CD4-positive, alpha-beta memory T cell (primary cell): ENCODE data around the gene AFAP1. TPM values are rescaled to one million over a fixed set of nuclear protein-coding genes. Genes with fewer than 3 reads are reported as not detected.

Experiments
- CTCF ChIA-PET: fragments of 350-600 bp; sonication (Branson Sonifier 250); formaldehyde crosslinking; loops from one replicate; lab custom pipeline; 2021; ENCODE audit warnings: inconsistent platforms; ENCODE audit not compliant: partially characterized antibody; lab: Charles Lee
- POLR2A ChIA-PET: fragments of 350-600 bp; sonication (Branson Sonifier 250); formaldehyde crosslinking; loops from one replicate; lab custom pipeline; 2021; ENCODE audit not compliant: partially characterized antibody; lab: Charles Lee
- DNase-seq, 5 donors: peaks; one replicate each; pipeline versions ENCODE4 v3.0.0 to v3.0.0-alpha.2; 2020 to 2022; ENCODE audit warnings: mixed read lengths in 1 of 5
- H3K27ac ChIP-seq: one replicate; pipeline ENCODE4 v1.7.0; 2013; ENCODE audit warnings: low read depth, low read length
- H3K27me3 ChIP-seq: 2 replicates; pipeline ENCODE4 v1.7.0; 2013; ENCODE audit warnings: mild to moderate bottlenecking, low read length, moderate library complexity; ENCODE audit not compliant: insufficient read depth
- H3K36me3 ChIP-seq: 2 replicates; pipeline ENCODE4 v1.7.0; 2013; ENCODE audit warnings: mild to moderate bottlenecking, low read length, moderate library complexity; ENCODE audit not compliant: insufficient read depth
- H3K4me1 ChIP-seq: 2 replicates; pipeline ENCODE4 v1.7.0; 2013; ENCODE audit warnings: mild to moderate bottlenecking, low read length, moderate library complexity; ENCODE audit not compliant: insufficient read depth
- H3K4me3 ChIP-seq, 2 donors: one replicate each; pipeline ENCODE4 v1.7.0; 2013; ENCODE audit warnings: low read length in 2 of 2, mild to moderate bottlenecking in 1 of 2
- H3K9me3 ChIP-seq, 2 donors: one replicate each; pipeline ENCODE4 v1.7.0; 2013; ENCODE audit warnings: low read length in 2 of 2, control low read depth in 1 of 2; ENCODE audit not compliant: control insufficient read depth in 1 of 2
- H3K27ac Mint-ChIP-seq, 7 donors: one replicate each; pipeline ENCODE4 v1.8.0; 2020 to 2021; ENCODE audit warnings: mixed read lengths in 7 of 7, mild to moderate bottlenecking in 6 of 7, inconsistent platforms in 3 of 7, moderate library complexity in 3 of 7
- H3K27me3 Mint-ChIP-seq, 2 donors: one replicate each; pipeline ENCODE4 v1.8.0; 2020 to 2021; ENCODE audit warnings: mixed read lengths in 2 of 2
- H3K36me3 Mint-ChIP-seq, 2 donors: one replicate each; pipeline ENCODE4 v1.8.0; 2020 to 2021; ENCODE audit warnings: mixed read lengths in 2 of 2, inconsistent platforms in 1 of 2, mild to moderate bottlenecking in 1 of 2
- H3K4me1 Mint-ChIP-seq, 4 donors: one replicate each; pipeline ENCODE4 v1.8.0; 2020 to 2021; ENCODE audit warnings: mixed read lengths in 4 of 4, mild to moderate bottlenecking in 1 of 4
- H3K4me3 Mint-ChIP-seq, 8 donors: one replicate each; pipeline ENCODE4 v1.8.0; 2020 to 2021; ENCODE audit warnings: mixed read lengths in 8 of 8, mild to moderate bottlenecking in 7 of 8, moderate library complexity in 6 of 8, inconsistent platforms in 3 of 8
- H3K9me3 Mint-ChIP-seq, 8 donors: one replicate each; pipeline ENCODE4 v1.8.0; 2020 to 2021; ENCODE audit warnings: mixed read lengths in 8 of 8, mild to moderate bottlenecking in 5 of 8, inconsistent platforms in 3 of 8, moderate library complexity in 1 of 8
- intact Hi-C: fragments of 100-400 bp; cut with micrococcal nuclease; formaldehyde crosslinking; loops from one replicate; pipeline ENCODE4 v1.15.1; 2023
- polyA plus RNA-seq, 2 donors: library from polyadenylated mRNA; unstranded; fragments of 300-500 nt; fragmentation: Illumina TruSeq; gene quantifications; one replicate each; pipeline ENCODE4 v1.2.3, GENCODE V29; 2021
- total RNA-seq, 2 experiments: library from RNA; stranded (reverse); gene quantifications; one replicate each; pipeline ENCODE4 v1.2.3, GENCODE V29; 2021

AFAP1 gene
- total and polyA plus RNA-seq, 4 experiments from 2014 or later, result 0.95 to 21.8 (median 12.6) TPM

- Mint-ChIP-seq H3K36me3 (peaks cover 15 to 19% of the 10 kb centered on the region in 2 donors), H3K9me3 (peaks cover 0 to 7% (median 3%) of the 10 kb centered on the region in 8 donors), H3K27me3 (peaks cover 0 to 4% of the 10 kb centered on the region in 2 donors), H3K4me3 (peak overlapping the region in 1 of 8 donors; percentile 15), H3K27ac (peak overlapping the region in 3 of 7 donors; percentile 53 to 91 (median 62)), H3K4me1 (peaks cover 24 to 45% (median 35%) of the 10 kb centered on the region in 4 donors)
- intact Hi-C loops, result no loop called here
- ChIA-PET CTCF (interaction anchor here (3.6 kb wide), 1 partner anchor 18 kb away, joined by 18 read pairs; no protein-coding TSS in a partner anchor), POLR2A (interaction anchor here (3.5 to 5.0 kb wide), 3 partner anchors 9 to 77 kb away, joined by 26 to 54 read pairs (median 34); partner anchors contain the start of gene AFAP1)
- no peaks in the 10 kb centered on the region for H3K27me3 ChIP-seq
- no peaks in the 10 kb centered on the region for H3K36me3 ChIP-seq
- H3K9me3 ChIP-seq, result no peaks in the 10 kb centered on the region
- no peak for DNase-seq
- H3K4me1 ChIP-seq, result peaks cover 15% of the 10 kb centered on the region
- no peak overlapping the region for H3K4me3 ChIP-seq
- no peak overlapping the region for H3K27ac ChIP-seq
These were observed 77.0 kb downstream of the AFAP1 start for GRCh38 chr4:7862561-7863192.

- H3K36me3 Mint-ChIP-seq, result peaks cover 14 to 15% of the 10 kb centered on the region in 2 donors
These were observed 78.2 kb downstream of the AFAP1 start for GRCh38 chr4:7861440-7861881.

GRCh38 chr4:7860600-7861163, 79.0 kb downstream of the AFAP1 start:
- H3K4me3 Mint-ChIP-seq, result no peak overlapping the region
- H3K4me1 Mint-ChIP-seq, result peaks cover 32 to 55% (median 44%) of the 10 kb centered on the region in 4 donors

More at GRCh38 chr4:7861440-7861881, 78.2 kb downstream of the AFAP1 start:
- intact Hi-C loops, result no loop called here
- H3K27me3 Mint-ChIP-seq, result peaks cover 0 to 4% of the 10 kb centered on the region in 2 donors
- no peaks in the 10 kb centered on the region for H3K9me3 ChIP-seq
- ChIA-PET POLR2A (interaction anchor here (0.9 kb wide), 1 partner anchor 15 kb away, joined by 3 read pairs; no protein-coding TSS in a partner anchor), CTCF (no interaction called here)
- H3K27me3 ChIP-seq, result no peaks in the 10 kb centered on the region
- H3K4me3 ChIP-seq, result no peak overlapping the region
- DNase-seq, result no peak
- peaks cover 0 to 7% (median 3%) of the 10 kb centered on the region in 8 donors for H3K9me3 Mint-ChIP-seq
- no peak overlapping the region for H3K27ac ChIP-seq
- no peaks in the 10 kb centered on the region for H3K36me3 ChIP-seq
- no peak overlapping the region for H3K4me3 Mint-ChIP-seq
- H3K27ac Mint-ChIP-seq, result no peak overlapping the region
- peaks cover 20% of the 10 kb centered on the region for H3K4me1 ChIP-seq
- H3K4me1 Mint-ChIP-seq, result peaks cover 29 to 49% (median 41%) of the 10 kb centered on the region in 4 donors

GRCh38 chr4:7859326-7859725, 80.3 kb downstream of the AFAP1 start:
- DNase-seq, result no peak
- Mint-ChIP-seq H3K4me1 (peaks cover 43 to 63% (median 52%) of the 10 kb centered on the region in 4 donors), H3K27me3 (peaks cover 0 to 4% of the 10 kb centered on the region in 2 donors), H3K27ac (no peak overlapping the region), H3K9me3 (peaks cover 0 to 6% (median 3%) of the 10 kb centered on the region in 8 donors), H3K36me3 (peaks cover 11 to 13% of the 10 kb centered on the region in 2 donors), H3K4me3 (no peak overlapping the region)
- Histone ChIP-seq H3K9me3 (no peaks in the 10 kb centered on the region), H3K36me3 (no peaks in the 10 kb centered on the region), H3K27me3 (no peaks in the 10 kb centered on the region), H3K27ac (no peak overlapping the region), H3K4me3 (no peak overlapping the region), H3K4me1 (peaks cover 41% of the 10 kb centered on the region)
- intact Hi-C loops, result loop anchor here (5.0 kb wide), 1 partner anchor 128 kb away; no protein-coding TSS in a partner anchor
- CTCF ChIA-PET, result no interaction called here
- POLR2A ChIA-PET, result no interaction called here

More at GRCh38 chr4:7860600-7861163, 79.0 kb downstream of the AFAP1 start:
- Mint-ChIP-seq H3K27ac (peak overlapping the region in 1 of 7 donors; percentile 2), H3K9me3 (peaks cover 0 to 7% (median 3%) of the 10 kb centered on the region in 8 donors), H3K27me3 (peaks cover 0 to 4% of the 10 kb centered on the region in 2 donors), H3K36me3 (peaks cover 12 to 13% of the 10 kb centered on the region in 2 donors)
- Histone ChIP-seq H3K27ac (no peak overlapping the region), H3K36me3 (no peaks in the 10 kb centered on the region), H3K4me1 (peaks cover 28% of the 10 kb centered on the region), H3K9me3 (no peaks in the 10 kb centered on the region), H3K27me3 (no peaks in the 10 kb centered on the region), H3K4me3 (no peak overlapping the region)
- no peak for DNase-seq
- ChIA-PET POLR2A (interaction anchor here (0.9 kb wide), 1 partner anchor 16 kb away, joined by 3 read pairs; no protein-coding TSS in a partner anchor), CTCF (no interaction called here)
- intact Hi-C loops, result no loop called here

- ChIA-PET POLR2A (no interaction called here), CTCF (no interaction called here)
- H3K27ac Mint-ChIP-seq, result peak overlapping the region in 5 of 7 donors; percentile 12 to 98 (median 65)
- no peaks in the 10 kb centered on the region for H3K27me3 ChIP-seq
- H3K27ac ChIP-seq, result no peak overlapping the region
- H3K36me3 Mint-ChIP-seq, result peaks cover 7 to 9% of the 10 kb centered on the region in 2 donors
- no peaks in the 10 kb centered on the region for H3K27me3 Mint-ChIP-seq
- H3K9me3 ChIP-seq, result no peaks in the 10 kb centered on the region
- no peak overlapping the region for H3K4me3 ChIP-seq
- H3K4me1 Mint-ChIP-seq, result peaks cover 44 to 64% (median 54%) of the 10 kb centered on the region in 4 donors
- DNase-seq, result no peak
- H3K4me1 ChIP-seq, result peaks cover 49% of the 10 kb centered on the region
- H3K4me3 Mint-ChIP-seq, result peak overlapping the region in 1 of 8 donors; percentile 61
- H3K9me3 Mint-ChIP-seq, result peaks cover 0 to 2% (median 0%) of the 10 kb centered on the region in 8 donors
- intact Hi-C loops, result loop anchor here (5.0 kb wide), 1 partner anchor 129 kb away; no protein-coding TSS in a partner anchor
- H3K36me3 ChIP-seq, result no peaks in the 10 kb centered on the region
These were observed 81.2 kb downstream of the AFAP1 start for GRCh38 chr4:7858498-7858897.

GRCh38 chr4:7857993-7858392, 81.7 kb downstream of the AFAP1 start:
- peak overlapping the region in 4 of 8 donors; percentile 11 to 78 (median 44) for H3K4me3 Mint-ChIP-seq
- Histone ChIP-seq H3K4me1 (peaks cover 54% of the 10 kb centered on the region), H3K36me3 (no peaks in the 10 kb centered on the region), H3K9me3 (no peaks in the 10 kb centered on the region), H3K27ac (no peak overlapping the region), H3K27me3 (no peaks in the 10 kb centered on the region), H3K4me3 (no peak overlapping the region)
- DNase-seq, result no peak
- POLR2A ChIA-PET, result no interaction called here
- H3K36me3 Mint-ChIP-seq, result peaks cover 9% of the 10 kb centered on the region in 2 donors
- intact Hi-C loops, result loop anchor here (5.0 kb wide), 1 partner anchor 129 kb away; no protein-coding TSS in a partner anchor
- CTCF ChIA-PET, result no interaction called here
- H3K27ac Mint-ChIP-seq, result peak overlapping the region in 5 of 7 donors; percentile 12 to 98 (median 96)
- H3K4me1 Mint-ChIP-seq, result peaks cover 41 to 66% (median 56%) of the 10 kb centered on the region in 4 donors
- no peaks in the 10 kb centered on the region for H3K27me3 Mint-ChIP-seq
- H3K9me3 Mint-ChIP-seq, result no peaks in the 10 kb centered on the region
